GM23338 (cell line): ENCODE measurements around the gene RMI1. TPM values are rescaled to one million over a fixed set of nuclear protein-coding genes. Genes with fewer than 3 reads are reported as not detected.

Source experiments
- ATAC-seq: fragments of 200-7000 bp; cut with Tn5 transposase; 3 replicates; pipeline ENCODE4 v1.9.1; 2020
- DNase-seq: peaks from one replicate; pipeline ENCODE4 v3.0.0-alpha.2; 2015; ENCODE audit warnings: low spot score
- H2AFZ ChIP-seq: fragments of 200-600 bp; sonication (generic); 2 replicates; pipeline ENCODE4 v1.8.0; 2016; ENCODE audit warnings: antibody characterized with exemption, mild to moderate bottlenecking, moderate library complexity
- H3F3A ChIP-seq: fragments of 200-600 bp; sonication (generic); replicated peaks from 2 replicates; pipeline ENCODE4 v1.8.0; 2017; ENCODE audit warnings: antibody characterized with exemption, mixed run types, low read depth
- H3K27ac ChIP-seq: fragments of 200-600 bp; sonication (generic); 2 replicates; pipeline ENCODE4 v1.6.1; 2016; ENCODE audit warnings: low read depth
- H3K27me3 ChIP-seq: fragments of 200-600 bp; sonication (generic); 2 replicates; pipeline ENCODE4 v1.8.0; 2016; ENCODE audit warnings: mild to moderate bottlenecking, mixed run types, moderate library complexity; ENCODE audit not compliant: insufficient read depth
- H3K36me3 ChIP-seq: fragments of 200-600 bp; sonication (generic); 2 replicates; pipeline ENCODE4 v1.8.0; 2016; ENCODE audit warnings: mild to moderate bottlenecking; ENCODE audit not compliant: insufficient read depth
- H3K4me1 ChIP-seq: fragments of 200-600 bp; sonication (generic); 2 replicates; pipeline ENCODE4 v1.8.0; 2016; ENCODE audit warnings: mild to moderate bottlenecking, moderate library complexity; ENCODE audit not compliant: insufficient read depth
- H3K4me2 ChIP-seq: fragments of 200-600 bp; sonication (generic); 2 replicates; pipeline ENCODE4 v1.7.1; 2017; ENCODE audit warnings: mixed run types
- H3K4me3 ChIP-seq: fragments of 200-600 bp; sonication (generic); 2 replicates; pipeline ENCODE4 v1.6.1; 2016; ENCODE audit warnings: mixed run types
- H3K79me2 ChIP-seq: fragments of 200-600 bp; sonication (generic); replicated peaks from 2 replicates; pipeline ENCODE4 v1.8.0; 2017; ENCODE audit warnings: mild to moderate bottlenecking; ENCODE audit not compliant: insufficient read depth
- H3K9me2 ChIP-seq: fragments of 200-600 bp; sonication (generic); 2 replicates; pipeline ENCODE4 v1.8.0; 2017; ENCODE audit not compliant: insufficient read depth
- H4K20me1 ChIP-seq: fragments of 200-600 bp; sonication (generic); replicated peaks from 2 replicates; pipeline ENCODE4 v1.8.0; 2017; ENCODE audit warnings: mild to moderate bottlenecking; ENCODE audit not compliant: insufficient read depth
- H3K27ac Mint-ChIP-seq: 2 replicates; pipeline ENCODE4 v1.8.0; 2020; ENCODE audit warnings: inconsistent platforms, mild to moderate bottlenecking, moderate library complexity, mixed read lengths
- H3K27me3 Mint-ChIP-seq: 3 replicates; pipeline ENCODE4 v1.8.0; 2022; ENCODE audit warnings: low read depth, mild to moderate bottlenecking, moderate library complexity, mixed read lengths, inconsistent platforms; ENCODE audit not compliant: insufficient read depth, poor library complexity
- H3K36me3 Mint-ChIP-seq: 3 replicates; pipeline ENCODE4 v1.8.0; 2021; ENCODE audit warnings: low read depth, mild to moderate bottlenecking, inconsistent platforms, moderate library complexity, mixed read lengths
- H3K4me1 Mint-ChIP-seq: 3 replicates; pipeline ENCODE4 v1.8.0; 2020; ENCODE audit warnings: mild to moderate bottlenecking, inconsistent platforms, mixed read lengths
- H3K4me3 Mint-ChIP-seq: 3 replicates; pipeline ENCODE4 v1.8.0; 2021; ENCODE audit warnings: moderate library complexity, mild to moderate bottlenecking, inconsistent platforms, mixed read lengths
- H3K9me3 Mint-ChIP-seq: 3 replicates; pipeline ENCODE4 v1.8.0; 2020; ENCODE audit warnings: moderate library complexity, mild to moderate bottlenecking, inconsistent platforms, mixed read lengths
- CREB1 ChIP-seq: fragments of 250-450 bp; sonication (Bioruptor Pico); IDR thresholded peaks from 2 replicates; pipeline ENCODE4 v1.5.0; 2020; ENCODE audit warnings: low read depth, mild to moderate bottlenecking, moderate library complexity
- EZH2 ChIP-seq: fragments of 200-600 bp; sonication (generic); IDR thresholded peaks from one replicate; pipeline ENCODE4 v1.8.0; 2017; ENCODE audit warnings: antibody characterized with exemption, mild to moderate bottlenecking, low read depth; ENCODE audit not compliant: unreplicated experiment
- EZH2phosphoT487 ChIP-seq: fragments of 200-600 bp; sonication (generic); IDR thresholded peaks from one replicate; pipeline ENCODE4 v1.8.1; 2018; ENCODE audit warnings: antibody characterized with exemption; ENCODE audit not compliant: unreplicated experiment
- JUNB ChIP-seq: IDR thresholded peaks from one replicate; pipeline ENCODE4 v1.6.1; 2016; ENCODE audit warnings: antibody characterized with exemption; ENCODE audit not compliant: unreplicated experiment
- NANOG ChIP-seq: IDR thresholded peaks from 2 replicates; pipeline ENCODE4 v1.6.1; 2016; ENCODE audit warnings: antibody characterized with exemption, borderline replicate concordance
- POLR2AphosphoS5 ChIP-seq: IDR thresholded peaks from 2 replicates; pipeline ENCODE4 v1.6.1; 2016; ENCODE audit warnings: antibody characterized with exemption, low read depth
- STAT1 ChIP-seq: IDR thresholded peaks from one replicate; pipeline ENCODE4 v1.6.1; 2016; ENCODE audit warnings: antibody characterized with exemption; ENCODE audit not compliant: unreplicated experiment
- ZNF114 ChIP-seq: fragments of 250-450 bp; sonication (Bioruptor Pico); IDR thresholded peaks from 2 replicates; pipeline ENCODE4 v1.5.0; 2020; ENCODE audit warnings: mild to moderate bottlenecking, moderate library complexity
- ZNF331 ChIP-seq: fragments of 250-450 bp; sonication (Bioruptor Pico); IDR thresholded peaks from 2 replicates; pipeline ENCODE4 v1.5.0; 2020; ENCODE audit warnings: low read depth, mild to moderate bottlenecking, moderate library complexity
- polyA plus RNA-seq: library from polyadenylated mRNA; unstranded; fragments of >200 nt; fragmentation: Nextera tagmentation; extraction: Ambion mirVana; gene quantifications from 2 replicates; pipeline ENCODE4 v1.2.1, GENCODE V29; 2016
- total RNA-seq: library from RNA; depleted of rRNA; stranded (reverse); fragments of >200 nt; shearing (Covaris generic); gene quantifications from 2 replicates; pipeline ENCODE4 v1.2.3, GENCODE V29; 2014
- TF ChIP-seq, protein P1 (sequence below): IDR thresholded peaks from one replicate; pipeline ENCODE4 v1.6.1; 2018; ENCODE audit warnings: antibody characterized with exemption; ENCODE audit not compliant: unreplicated experiment
- TF ChIP-seq, protein P2 (sequence below), 2 experiments: fragments of 200-600 bp in 1 of 2; sonication (generic) in 1 of 2; conservative IDR thresholded peaks; 2 replicates each; pipeline versions ENCODE4 v1.5.1 to v1.6.1; 2016 to 2017; ENCODE audit warnings: antibody characterized with exemption in 2 of 2, low read depth in 2 of 2, mild to moderate bottlenecking in 2 of 2, moderate library complexity in 1 of 2
- TF ChIP-seq, protein P3 (sequence below): IDR thresholded peaks from 2 replicates; pipeline ENCODE4 v1.6.1; 2016; ENCODE audit warnings: antibody characterized with exemption
- TF ChIP-seq, protein P4 (sequence below): fragments of 250-450 bp; sonication (Bioruptor Pico); IDR thresholded peaks from 2 replicates; pipeline ENCODE4 v1.5.0; 2020; ENCODE audit warnings: mild to moderate bottlenecking, moderate library complexity

RMI1 gene
- total and polyA plus RNA-seq, 2 experiments from 2014 or later, result 16.9 to 36.1 TPM

DNA sequence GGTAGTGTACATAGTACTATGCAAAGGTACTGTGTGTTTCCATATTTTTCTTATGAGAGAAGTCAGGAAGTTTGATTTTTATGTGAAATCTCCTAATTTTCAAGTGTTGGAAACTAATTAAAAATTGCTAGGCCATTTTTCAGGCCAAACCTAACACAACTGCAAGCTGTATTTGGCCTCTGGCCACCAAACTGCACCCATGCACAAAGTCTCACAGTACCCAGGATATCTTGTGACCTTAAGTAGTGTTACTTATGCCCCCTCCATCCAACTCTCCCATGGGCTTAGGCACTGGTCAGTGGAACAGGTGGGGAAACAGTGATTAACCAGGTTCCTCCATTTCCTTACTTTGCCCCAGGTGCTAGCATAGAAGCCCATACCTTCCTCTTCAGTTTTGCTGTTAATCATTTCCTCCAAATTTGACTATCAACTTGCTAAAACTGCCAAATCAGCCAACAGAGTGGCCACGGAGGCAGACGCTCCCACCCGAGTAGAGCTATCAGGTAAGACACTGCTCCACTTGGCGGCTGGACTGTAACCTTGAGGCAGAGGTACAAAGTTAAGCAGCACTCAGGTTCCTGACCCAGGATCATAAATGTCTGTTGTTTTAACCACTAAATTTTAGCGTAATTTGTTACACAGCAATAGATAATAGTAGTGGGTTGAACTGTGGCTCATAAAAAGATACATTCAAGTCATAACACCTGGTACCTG lies 39.9 kb upstream of the RMI1 start:
- TF ChIP-seq, protein P1, sequence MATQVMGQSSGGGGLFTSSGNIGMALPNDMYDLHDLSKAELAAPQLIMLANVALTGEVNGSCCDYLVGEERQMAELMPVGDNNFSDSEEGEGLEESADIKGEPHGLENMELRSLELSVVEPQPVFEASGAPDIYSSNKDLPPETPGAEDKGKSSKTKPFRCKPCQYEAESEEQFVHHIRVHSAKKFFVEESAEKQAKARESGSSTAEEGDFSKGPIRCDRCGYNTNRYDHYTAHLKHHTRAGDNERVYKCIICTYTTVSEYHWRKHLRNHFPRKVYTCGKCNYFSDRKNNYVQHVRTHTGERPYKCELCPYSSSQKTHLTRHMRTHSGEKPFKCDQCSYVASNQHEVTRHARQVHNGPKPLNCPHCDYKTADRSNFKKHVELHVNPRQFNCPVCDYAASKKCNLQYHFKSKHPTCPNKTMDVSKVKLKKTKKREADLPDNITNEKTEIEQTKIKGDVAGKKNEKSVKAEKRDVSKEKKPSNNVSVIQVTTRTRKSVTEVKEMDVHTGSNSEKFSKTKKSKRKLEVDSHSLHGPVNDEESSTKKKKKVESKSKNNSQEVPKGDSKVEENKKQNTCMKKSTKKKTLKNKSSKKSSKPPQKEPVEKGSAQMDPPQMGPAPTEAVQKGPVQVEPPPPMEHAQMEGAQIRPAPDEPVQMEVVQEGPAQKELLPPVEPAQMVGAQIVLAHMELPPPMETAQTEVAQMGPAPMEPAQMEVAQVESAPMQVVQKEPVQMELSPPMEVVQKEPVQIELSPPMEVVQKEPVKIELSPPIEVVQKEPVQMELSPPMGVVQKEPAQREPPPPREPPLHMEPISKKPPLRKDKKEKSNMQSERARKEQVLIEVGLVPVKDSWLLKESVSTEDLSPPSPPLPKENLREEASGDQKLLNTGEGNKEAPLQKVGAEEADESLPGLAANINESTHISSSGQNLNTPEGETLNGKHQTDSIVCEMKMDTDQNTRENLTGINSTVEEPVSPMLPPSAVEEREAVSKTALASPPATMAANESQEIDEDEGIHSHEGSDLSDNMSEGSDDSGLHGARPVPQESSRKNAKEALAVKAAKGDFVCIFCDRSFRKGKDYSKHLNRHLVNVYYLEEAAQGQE, result no peak
- TF ChIP-seq ZNF114 (CRISPR knock-in tag), result no peak
- TF ChIP-seq POLR2AphosphoS5, result no peak
- TF ChIP-seq EZH2phosphoT487, result no peak
- TF ChIP-seq CREB1, result no peak
- TF ChIP-seq JUNB, result no peak
- no peak for TF ChIP-seq STAT1
- TF ChIP-seq, protein P2, sequence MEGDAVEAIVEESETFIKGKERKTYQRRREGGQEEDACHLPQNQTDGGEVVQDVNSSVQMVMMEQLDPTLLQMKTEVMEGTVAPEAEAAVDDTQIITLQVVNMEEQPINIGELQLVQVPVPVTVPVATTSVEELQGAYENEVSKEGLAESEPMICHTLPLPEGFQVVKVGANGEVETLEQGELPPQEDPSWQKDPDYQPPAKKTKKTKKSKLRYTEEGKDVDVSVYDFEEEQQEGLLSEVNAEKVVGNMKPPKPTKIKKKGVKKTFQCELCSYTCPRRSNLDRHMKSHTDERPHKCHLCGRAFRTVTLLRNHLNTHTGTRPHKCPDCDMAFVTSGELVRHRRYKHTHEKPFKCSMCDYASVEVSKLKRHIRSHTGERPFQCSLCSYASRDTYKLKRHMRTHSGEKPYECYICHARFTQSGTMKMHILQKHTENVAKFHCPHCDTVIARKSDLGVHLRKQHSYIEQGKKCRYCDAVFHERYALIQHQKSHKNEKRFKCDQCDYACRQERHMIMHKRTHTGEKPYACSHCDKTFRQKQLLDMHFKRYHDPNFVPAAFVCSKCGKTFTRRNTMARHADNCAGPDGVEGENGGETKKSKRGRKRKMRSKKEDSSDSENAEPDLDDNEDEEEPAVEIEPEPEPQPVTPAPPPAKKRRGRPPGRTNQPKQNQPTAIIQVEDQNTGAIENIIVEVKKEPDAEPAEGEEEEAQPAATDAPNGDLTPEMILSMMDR (conservative IDR thresholded peaks at IDR 0.05; ENCODE audit: low read depth in 2 of 2), result no peak
- TF ChIP-seq, protein P3, sequence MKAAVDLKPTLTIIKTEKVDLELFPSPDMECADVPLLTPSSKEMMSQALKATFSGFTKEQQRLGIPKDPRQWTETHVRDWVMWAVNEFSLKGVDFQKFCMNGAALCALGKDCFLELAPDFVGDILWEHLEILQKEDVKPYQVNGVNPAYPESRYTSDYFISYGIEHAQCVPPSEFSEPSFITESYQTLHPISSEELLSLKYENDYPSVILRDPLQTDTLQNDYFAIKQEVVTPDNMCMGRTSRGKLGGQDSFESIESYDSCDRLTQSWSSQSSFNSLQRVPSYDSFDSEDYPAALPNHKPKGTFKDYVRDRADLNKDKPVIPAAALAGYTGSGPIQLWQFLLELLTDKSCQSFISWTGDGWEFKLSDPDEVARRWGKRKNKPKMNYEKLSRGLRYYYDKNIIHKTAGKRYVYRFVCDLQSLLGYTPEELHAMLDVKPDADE, result no peak
- no peak for TF ChIP-seq ZNF331 (CRISPR knock-in tag)
- no peak for TF ChIP-seq NANOG
- TF ChIP-seq, protein P4, sequence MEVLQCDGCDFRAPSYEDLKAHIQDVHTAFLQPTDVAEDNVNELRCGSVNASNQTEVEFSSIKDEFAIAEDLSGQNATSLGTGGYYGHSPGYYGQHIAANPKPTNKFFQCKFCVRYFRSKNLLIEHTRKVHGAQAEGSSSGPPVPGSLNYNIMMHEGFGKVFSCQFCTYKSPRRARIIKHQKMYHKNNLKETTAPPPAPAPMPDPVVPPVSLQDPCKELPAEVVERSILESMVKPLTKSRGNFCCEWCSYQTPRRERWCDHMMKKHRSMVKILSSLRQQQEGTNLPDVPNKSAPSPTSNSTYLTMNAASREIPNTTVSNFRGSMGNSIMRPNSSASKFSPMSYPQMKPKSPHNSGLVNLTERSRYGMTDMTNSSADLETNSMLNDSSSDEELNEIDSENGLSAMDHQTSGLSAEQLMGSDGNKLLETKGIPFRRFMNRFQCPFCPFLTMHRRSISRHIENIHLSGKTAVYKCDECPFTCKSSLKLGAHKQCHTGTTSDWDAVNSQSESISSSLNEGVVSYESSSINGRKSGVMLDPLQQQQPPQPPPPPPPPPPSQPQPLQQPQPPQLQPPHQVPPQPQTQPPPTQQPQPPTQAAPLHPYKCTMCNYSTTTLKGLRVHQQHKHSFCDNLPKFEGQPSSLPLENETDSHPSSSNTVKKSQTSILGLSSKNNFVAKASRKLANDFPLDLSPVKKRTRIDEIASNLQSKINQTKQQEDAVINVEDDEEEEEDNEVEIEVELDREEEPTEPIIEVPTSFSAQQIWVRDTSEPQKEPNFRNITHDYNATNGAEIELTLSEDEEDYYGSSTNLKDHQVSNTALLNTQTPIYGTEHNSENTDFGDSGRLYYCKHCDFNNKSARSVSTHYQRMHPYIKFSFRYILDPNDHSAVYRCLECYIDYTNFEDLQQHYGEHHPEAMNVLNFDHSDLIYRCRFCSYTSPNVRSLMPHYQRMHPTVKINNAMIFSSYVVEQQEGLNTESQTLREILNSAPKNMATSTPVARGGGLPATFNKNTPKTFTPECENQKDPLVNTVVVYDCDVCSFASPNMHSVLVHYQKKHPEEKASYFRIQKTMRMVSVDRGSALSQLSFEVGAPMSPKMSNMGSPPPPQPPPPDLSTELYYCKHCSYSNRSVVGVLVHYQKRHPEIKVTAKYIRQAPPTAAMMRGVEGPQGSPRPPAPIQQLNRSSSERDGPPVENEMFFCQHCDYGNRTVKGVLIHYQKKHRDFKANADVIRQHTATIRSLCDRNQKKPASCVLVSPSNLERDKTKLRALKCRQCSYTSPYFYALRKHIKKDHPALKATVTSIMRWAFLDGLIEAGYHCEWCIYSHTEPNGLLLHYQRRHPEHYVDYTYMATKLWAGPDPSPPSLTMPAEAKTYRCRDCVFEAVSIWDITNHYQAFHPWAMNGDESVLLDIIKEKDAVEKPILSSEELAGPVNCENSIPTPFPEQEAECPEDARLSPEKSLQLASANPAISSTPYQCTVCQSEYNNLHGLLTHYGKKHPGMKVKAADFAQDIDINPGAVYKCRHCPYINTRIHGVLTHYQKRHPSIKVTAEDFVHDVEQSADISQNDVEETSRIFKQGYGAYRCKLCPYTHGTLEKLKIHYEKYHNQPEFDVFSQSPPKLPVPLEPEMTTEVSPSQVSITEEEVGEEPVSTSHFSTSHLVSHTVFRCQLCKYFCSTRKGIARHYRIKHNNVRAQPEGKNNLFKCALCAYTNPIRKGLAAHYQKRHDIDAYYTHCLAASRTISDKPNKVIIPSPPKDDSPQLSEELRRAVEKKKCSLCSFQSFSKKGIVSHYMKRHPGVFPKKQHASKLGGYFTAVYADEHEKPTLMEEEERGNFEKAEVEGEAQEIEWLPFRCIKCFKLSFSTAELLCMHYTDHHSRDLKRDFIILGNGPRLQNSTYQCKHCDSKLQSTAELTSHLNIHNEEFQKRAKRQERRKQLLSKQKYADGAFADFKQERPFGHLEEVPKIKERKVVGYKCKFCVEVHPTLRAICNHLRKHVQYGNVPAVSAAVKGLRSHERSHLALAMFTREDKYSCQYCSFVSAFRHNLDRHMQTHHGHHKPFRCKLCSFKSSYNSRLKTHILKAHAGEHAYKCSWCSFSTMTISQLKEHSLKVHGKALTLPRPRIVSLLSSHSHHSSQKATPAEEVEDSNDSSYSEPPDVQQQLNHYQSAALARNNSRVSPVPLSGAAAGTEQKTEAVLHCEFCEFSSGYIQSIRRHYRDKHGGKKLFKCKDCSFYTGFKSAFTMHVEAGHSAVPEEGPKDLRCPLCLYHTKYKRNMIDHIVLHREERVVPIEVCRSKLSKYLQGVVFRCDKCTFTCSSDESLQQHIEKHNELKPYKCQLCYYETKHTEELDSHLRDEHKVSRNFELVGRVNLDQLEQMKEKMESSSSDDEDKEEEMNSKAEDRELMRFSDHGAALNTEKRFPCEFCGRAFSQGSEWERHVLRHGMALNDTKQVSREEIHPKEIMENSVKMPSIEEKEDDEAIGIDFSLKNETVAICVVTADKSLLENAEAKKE (CRISPR knock-in tag), result no peak
- no peak for TF ChIP-seq EZH2
- H3K4me1 Mint-ChIP-seq, result peaks cover 6% of the 10 kb centered on the region; the same call in 2 of the 3 replicates
- ATAC-seq, result no peak

More for the DNA sequence above, 39.9 kb upstream of the RMI1 start:
- no peaks in the 10 kb centered on the region for H3K27me3 ChIP-seq
- no peaks in the 10 kb centered on the region for H3K9me3 Mint-ChIP-seq
- no peak overlapping the region for H3K4me3 Mint-ChIP-seq
- no peak overlapping the region for H2AFZ ChIP-seq
- no peaks in the 10 kb centered on the region for H3K9me2 ChIP-seq
- no peaks in the 10 kb centered on the region for H4K20me1 ChIP-seq
- H3K4me3 ChIP-seq, result no peak overlapping the region
- no peak overlapping the region for H3K4me2 ChIP-seq
- no peaks in the 10 kb centered on the region for H3F3A ChIP-seq
- peaks cover 34% of the 10 kb centered on the region; the same call in 2 of the 3 replicates for H3K36me3 Mint-ChIP-seq
- H3K27ac ChIP-seq, result no peak overlapping the region
- peaks cover 3% of the 10 kb centered on the region for H3K27me3 Mint-ChIP-seq
- H3K27ac Mint-ChIP-seq, result no peak overlapping the region
- H3K79me2 ChIP-seq, result no peaks in the 10 kb centered on the region
- H3K4me1 ChIP-seq, result peaks cover 4% of the 10 kb centered on the region; the same call in 1 of the 2 replicates
- H3K36me3 ChIP-seq, result peaks cover 3% of the 10 kb centered on the region
- DNase-seq, result no peak
